MM.1S (cell line): ENCODE results near the gene USP47.

ENCODE experiments used
- EZH2phosphoT487 ChIP-seq: fragments of 300-600 bp; sonication (generic); IDR thresholded peaks from 2 replicates; pipeline ENCODE4 v1.6.1; 2018; ENCODE audit warnings: antibody characterized with exemption, low read length
- TF ChIP-seq, protein P1 (sequence below): fragments of 300-600 bp; sonication (generic); IDR thresholded peaks from 2 replicates; pipeline ENCODE4 v1.5.1; 2016; ENCODE audit warnings: antibody characterized with exemption, low read length, mixed read lengths

DNA sequence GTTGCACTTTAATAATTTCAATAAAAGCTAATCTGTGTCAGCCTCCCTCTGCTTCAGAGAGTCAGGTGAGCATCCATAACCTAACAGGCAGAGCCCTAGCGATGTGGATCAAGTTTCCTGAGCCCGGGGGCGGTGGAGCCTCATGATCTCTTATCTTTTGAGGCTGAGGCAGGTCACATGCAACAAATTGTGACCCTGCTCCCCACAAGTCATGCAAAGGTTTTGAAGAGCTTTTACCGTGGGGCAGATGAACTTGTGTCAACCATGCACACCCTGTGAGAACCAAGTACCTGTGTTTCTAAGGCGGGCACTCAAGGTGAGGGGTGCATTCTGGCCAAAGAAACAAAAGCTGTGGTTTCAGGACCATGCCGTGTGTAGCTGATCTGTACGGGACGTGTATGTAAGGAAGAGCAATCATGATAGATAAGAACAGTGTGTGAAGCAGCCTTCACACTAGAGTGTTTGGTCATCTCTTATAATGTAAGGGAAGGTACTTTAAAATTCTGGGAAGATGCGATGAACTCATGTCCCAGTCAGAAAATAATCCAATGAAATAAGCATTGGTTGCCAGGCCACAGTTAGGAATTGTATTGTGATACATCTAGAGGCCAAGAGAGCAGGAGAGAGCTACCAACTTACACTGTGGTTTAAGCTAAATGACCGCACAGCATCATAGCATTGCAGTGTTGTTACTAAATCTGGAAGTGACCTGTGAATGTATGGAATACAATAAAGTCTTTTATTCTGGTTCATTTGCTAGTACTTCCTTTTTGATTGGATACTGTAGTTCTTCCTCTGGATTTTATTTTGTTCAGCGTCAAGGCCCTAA lies 116.8 kb downstream of the USP47 start:
- TF ChIP-seq, protein P1, sequence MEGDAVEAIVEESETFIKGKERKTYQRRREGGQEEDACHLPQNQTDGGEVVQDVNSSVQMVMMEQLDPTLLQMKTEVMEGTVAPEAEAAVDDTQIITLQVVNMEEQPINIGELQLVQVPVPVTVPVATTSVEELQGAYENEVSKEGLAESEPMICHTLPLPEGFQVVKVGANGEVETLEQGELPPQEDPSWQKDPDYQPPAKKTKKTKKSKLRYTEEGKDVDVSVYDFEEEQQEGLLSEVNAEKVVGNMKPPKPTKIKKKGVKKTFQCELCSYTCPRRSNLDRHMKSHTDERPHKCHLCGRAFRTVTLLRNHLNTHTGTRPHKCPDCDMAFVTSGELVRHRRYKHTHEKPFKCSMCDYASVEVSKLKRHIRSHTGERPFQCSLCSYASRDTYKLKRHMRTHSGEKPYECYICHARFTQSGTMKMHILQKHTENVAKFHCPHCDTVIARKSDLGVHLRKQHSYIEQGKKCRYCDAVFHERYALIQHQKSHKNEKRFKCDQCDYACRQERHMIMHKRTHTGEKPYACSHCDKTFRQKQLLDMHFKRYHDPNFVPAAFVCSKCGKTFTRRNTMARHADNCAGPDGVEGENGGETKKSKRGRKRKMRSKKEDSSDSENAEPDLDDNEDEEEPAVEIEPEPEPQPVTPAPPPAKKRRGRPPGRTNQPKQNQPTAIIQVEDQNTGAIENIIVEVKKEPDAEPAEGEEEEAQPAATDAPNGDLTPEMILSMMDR = no peak
- TF ChIP-seq EZH2phosphoT487 = no peak
